ENCODE data around the gene SHROOM3. TPM values are rescaled to one million over a fixed set of nuclear protein-coding genes. Genes with fewer than 3 reads are reported as not detected.

SHROOM3 gene
- polyA plus RNA-seq, 1 experiment: 9.5 TPM

- no peaks in the 10 kb centered on the region for H3K27me3 ChIP-seq (ENCODE audit: control insufficient read depth, insufficient read depth, low read length)
- CTCF ChIA-PET: interaction anchor here (0.8 to 1.7 kb wide), 3 partner anchors 10 to 208 kb away, joined by 4 read pairs; no protein-coding TSS in a partner anchor
- POLR2A ChIA-PET: no interaction called here
- no peak overlapping the region for H3K27ac ChIP-seq (ENCODE audit: low read depth, low read length)
- H3K4me3 ChIP-seq (ENCODE audit: low read depth, low read length): no peak overlapping the region
- H3K9me3 ChIP-seq (ENCODE audit: control insufficient read depth, insufficient read depth, low read length): no peaks in the 10 kb centered on the region
- DNase-seq (ENCODE audit: low read depth, low spot score): no peak
- TF ChIP-seq, protein P1, sequence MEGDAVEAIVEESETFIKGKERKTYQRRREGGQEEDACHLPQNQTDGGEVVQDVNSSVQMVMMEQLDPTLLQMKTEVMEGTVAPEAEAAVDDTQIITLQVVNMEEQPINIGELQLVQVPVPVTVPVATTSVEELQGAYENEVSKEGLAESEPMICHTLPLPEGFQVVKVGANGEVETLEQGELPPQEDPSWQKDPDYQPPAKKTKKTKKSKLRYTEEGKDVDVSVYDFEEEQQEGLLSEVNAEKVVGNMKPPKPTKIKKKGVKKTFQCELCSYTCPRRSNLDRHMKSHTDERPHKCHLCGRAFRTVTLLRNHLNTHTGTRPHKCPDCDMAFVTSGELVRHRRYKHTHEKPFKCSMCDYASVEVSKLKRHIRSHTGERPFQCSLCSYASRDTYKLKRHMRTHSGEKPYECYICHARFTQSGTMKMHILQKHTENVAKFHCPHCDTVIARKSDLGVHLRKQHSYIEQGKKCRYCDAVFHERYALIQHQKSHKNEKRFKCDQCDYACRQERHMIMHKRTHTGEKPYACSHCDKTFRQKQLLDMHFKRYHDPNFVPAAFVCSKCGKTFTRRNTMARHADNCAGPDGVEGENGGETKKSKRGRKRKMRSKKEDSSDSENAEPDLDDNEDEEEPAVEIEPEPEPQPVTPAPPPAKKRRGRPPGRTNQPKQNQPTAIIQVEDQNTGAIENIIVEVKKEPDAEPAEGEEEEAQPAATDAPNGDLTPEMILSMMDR (IDR thresholded peaks at IDR 0.05; ENCODE audit: low read depth, low read length): no peak
These were observed 277.5 kb downstream of the SHROOM3 start for GRCh38 chr4:76712564-76712963.

DNA sequence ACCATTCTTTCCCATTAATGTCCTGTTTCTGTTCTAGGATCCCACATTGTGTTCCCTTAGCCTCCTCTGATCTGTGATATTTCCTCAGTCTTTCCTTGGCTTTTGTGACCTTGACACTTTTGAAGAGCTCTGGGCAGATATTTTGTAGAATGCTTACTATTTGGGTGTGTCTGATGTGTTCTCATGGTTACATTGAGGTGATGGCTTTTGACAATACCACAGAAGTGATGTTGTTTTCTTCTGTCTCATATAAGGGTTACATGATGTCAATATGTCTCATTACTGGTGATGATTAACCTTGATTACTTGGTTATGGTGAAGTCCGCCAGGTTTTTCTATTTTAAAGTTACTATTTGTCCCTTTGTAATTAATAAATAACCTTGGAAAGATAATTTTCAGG is 279.2 kb downstream of the SHROOM3 start:
- POLR2A ChIA-PET: interaction anchor here (0.5 kb wide), 1 partner anchor 220 kb away, joined by 5 read pairs; no protein-coding TSS in a partner anchor
- CTCF ChIA-PET: no interaction called here
- no peak overlapping the region for H3K4me3 ChIP-seq (ENCODE audit: low read depth, low read length)
- H3K27me3 ChIP-seq (ENCODE audit: control insufficient read depth, insufficient read depth, low read length): no peaks in the 10 kb centered on the region
- H3K9me3 ChIP-seq (ENCODE audit: control insufficient read depth, insufficient read depth, low read length): no peaks in the 10 kb centered on the region
- no peak overlapping the region for H3K27ac ChIP-seq (ENCODE audit: low read depth, low read length)
- TF ChIP-seq, protein P1 (IDR thresholded peaks at IDR 0.05; ENCODE audit: low read depth, low read length): no peak
- no peak for DNase-seq (ENCODE audit: low read depth, low spot score)

DNA sequence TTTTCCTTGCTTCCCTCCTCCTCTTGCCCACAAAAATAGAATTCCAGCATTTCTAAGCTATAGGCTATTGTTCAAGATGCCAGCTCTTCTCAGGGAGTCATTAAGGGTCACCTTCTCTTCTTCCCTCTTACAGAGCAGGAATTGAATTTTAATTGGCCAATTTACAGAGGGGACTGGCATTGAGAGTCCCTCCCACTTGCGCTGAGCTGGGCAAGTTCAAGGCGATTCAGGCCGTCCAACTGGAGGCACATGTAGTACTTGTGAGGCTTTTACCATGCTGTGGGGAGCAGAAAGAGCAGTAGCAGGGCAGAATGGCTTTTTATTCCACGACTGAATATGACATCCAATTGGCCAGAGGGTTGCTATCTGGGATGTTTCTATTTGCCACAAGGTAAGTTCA is 281.0 kb downstream of the SHROOM3 start:
- CTCF ChIA-PET: no interaction called here

GRCh38 chr4:76716658-76717057 is 281.6 kb downstream of the SHROOM3 start:
- DNase-seq (ENCODE audit: low read depth, low spot score): no peak
- H3K9me3 ChIP-seq (ENCODE audit: control insufficient read depth, insufficient read depth, low read length): no peaks in the 10 kb centered on the region
- TF ChIP-seq, protein P1 (IDR thresholded peaks at IDR 0.05; ENCODE audit: low read depth, low read length): no peak
- no peak overlapping the region for H3K27ac ChIP-seq (ENCODE audit: low read depth, low read length)
- no peaks in the 10 kb centered on the region for H3K27me3 ChIP-seq (ENCODE audit: control insufficient read depth, insufficient read depth, low read length)
- ChIA-PET POLR2A (no interaction called here), CTCF (no interaction called here)
- H3K4me3 ChIP-seq (ENCODE audit: low read depth, low read length): no peak overlapping the region

More for the DNA sequence above, 281.0 kb downstream of the SHROOM3 start:
- Histone ChIP-seq H3K27me3 (ENCODE audit: control insufficient read depth, insufficient read depth, low read length) (no peaks in the 10 kb centered on the region), H3K4me3 (ENCODE audit: low read depth, low read length) (no peak overlapping the region), H3K27ac (ENCODE audit: low read depth, low read length) (no peak overlapping the region), H3K9me3 (ENCODE audit: control insufficient read depth, insufficient read depth, low read length) (no peaks in the 10 kb centered on the region)
- TF ChIP-seq, protein P1 (IDR thresholded peaks at IDR 0.05; ENCODE audit: low read depth, low read length): no peak
- no peak for DNase-seq (ENCODE audit: low read depth, low spot score)
- POLR2A ChIA-PET: no interaction called here

GRCh38 chr4:76717431-76717830 is 282.4 kb downstream of the SHROOM3 start:
- H3K4me3 ChIP-seq (ENCODE audit: low read depth, low read length): no peak overlapping the region
- H3K27me3 ChIP-seq (ENCODE audit: control insufficient read depth, insufficient read depth, low read length): no peaks in the 10 kb centered on the region
- TF ChIP-seq, protein P1 (IDR thresholded peaks at IDR 0.05; ENCODE audit: low read depth, low read length): no peak
- H3K9me3 ChIP-seq (ENCODE audit: control insufficient read depth, insufficient read depth, low read length): no peaks in the 10 kb centered on the region
- CTCF ChIA-PET: no interaction called here
- POLR2A ChIA-PET: no interaction called here
- H3K27ac ChIP-seq (ENCODE audit: low read depth, low read length): no peak overlapping the region
- no peak for DNase-seq (ENCODE audit: low read depth, low spot score)
